Vagina (tissue), 2 donors: ENCODE measurements around the gene CFDP1.

Experiments used
- POLR2A ChIP-seq, 2 donors: fragments of 450-650 bp; IDR thresholded peaks; one replicate each; pipeline ENCODE4 v1.6.1; 2017; ENCODE audit warnings: antibody characterized with exemption in 2 of 2, mild to moderate bottlenecking in 2 of 2, moderate library complexity in 2 of 2
- POLR2AphosphoS5 ChIP-seq, 2 donors: sonication (generic); formaldehyde crosslinking; IDR thresholded peaks; one replicate each; pipeline ENCODE4 v1.9.0; 2017; ENCODE audit warnings: antibody characterized with exemption in 2 of 2, mild to moderate bottlenecking in 2 of 2, low read depth in 1 of 2; ENCODE audit not compliant: insufficient read depth in 1 of 2
- TF ChIP-seq, protein P1 (sequence below), 3 experiments: fragments of 450-650 bp in 2 of 3; fragments of 200-600 bp in 1 of 3; sonication (generic) in 1 of 3; IDR thresholded peaks; one replicate each; pipeline ENCODE4 v1.5.1; 2017 to 2019; ENCODE audit warnings: antibody characterized with exemption in 3 of 3, mild to moderate bottlenecking in 2 of 3, moderate library complexity in 2 of 3

DNA sequence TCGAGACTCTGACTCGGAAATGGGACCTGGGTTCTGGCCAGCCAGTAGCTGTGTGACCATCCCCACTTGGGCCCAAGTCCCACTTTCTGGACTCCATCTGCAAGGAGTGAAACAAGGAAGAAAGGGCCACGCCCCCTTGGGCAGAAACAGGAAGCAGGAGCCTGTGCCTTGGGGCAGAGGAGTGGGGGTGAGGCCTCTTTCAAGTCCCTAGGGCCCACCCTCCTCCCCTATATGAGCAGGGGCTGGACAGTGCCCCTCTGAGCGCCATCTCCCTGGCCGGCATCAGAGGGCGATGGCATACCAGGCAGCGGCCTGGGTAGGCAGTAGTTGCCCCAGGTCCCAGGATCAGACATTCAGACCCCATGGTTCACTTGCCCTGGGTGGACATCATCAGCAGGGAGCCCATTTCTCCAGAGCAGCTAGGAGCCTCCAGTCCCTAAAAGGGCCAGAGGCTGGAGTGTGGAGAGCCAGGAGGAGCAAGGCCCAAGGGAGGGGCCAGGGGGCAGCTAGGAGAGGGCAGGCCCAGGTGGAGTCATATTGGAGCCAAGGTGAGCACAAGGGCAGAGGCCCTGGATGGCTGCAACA lies 189.0 kb downstream of the CFDP1 start:
- no peak for TF ChIP-seq POLR2A (IDR thresholded peaks at IDR 0.05)
- TF ChIP-seq, protein P1, sequence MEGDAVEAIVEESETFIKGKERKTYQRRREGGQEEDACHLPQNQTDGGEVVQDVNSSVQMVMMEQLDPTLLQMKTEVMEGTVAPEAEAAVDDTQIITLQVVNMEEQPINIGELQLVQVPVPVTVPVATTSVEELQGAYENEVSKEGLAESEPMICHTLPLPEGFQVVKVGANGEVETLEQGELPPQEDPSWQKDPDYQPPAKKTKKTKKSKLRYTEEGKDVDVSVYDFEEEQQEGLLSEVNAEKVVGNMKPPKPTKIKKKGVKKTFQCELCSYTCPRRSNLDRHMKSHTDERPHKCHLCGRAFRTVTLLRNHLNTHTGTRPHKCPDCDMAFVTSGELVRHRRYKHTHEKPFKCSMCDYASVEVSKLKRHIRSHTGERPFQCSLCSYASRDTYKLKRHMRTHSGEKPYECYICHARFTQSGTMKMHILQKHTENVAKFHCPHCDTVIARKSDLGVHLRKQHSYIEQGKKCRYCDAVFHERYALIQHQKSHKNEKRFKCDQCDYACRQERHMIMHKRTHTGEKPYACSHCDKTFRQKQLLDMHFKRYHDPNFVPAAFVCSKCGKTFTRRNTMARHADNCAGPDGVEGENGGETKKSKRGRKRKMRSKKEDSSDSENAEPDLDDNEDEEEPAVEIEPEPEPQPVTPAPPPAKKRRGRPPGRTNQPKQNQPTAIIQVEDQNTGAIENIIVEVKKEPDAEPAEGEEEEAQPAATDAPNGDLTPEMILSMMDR (IDR thresholded peaks at IDR 0.05) = no peak
- TF ChIP-seq POLR2AphosphoS5 (IDR thresholded peaks at IDR 0.05; ENCODE audit: insufficient read depth in 1 of 2, low read depth in 1 of 2) = no peak
